ENCODE results near the gene GDAP2.
A peak's percentile ranks its signal among the peaks of the same experiment; 100 is the strongest.

The GDAP2 gene

DNA sequence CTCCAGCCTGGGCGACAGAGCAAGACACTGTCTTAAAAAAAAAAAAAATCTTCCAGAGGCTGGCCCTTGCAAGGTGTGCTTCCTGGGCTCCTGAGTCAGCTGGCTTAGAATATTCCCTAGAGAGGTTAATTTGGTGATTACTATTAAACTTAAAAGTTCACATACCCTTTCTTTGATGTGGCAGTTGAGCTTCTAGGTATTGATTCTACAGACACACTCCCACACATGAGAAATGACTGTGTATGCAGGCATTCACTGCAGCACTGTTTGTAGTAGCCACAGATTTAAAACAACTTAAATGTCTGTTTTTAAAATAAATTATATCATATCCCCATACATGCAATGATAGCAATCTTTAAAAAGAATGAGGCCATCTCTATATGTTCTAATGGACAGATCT lies 93.4 kb downstream of the GDAP2 start:
- no peak for DNase-seq

DNA sequence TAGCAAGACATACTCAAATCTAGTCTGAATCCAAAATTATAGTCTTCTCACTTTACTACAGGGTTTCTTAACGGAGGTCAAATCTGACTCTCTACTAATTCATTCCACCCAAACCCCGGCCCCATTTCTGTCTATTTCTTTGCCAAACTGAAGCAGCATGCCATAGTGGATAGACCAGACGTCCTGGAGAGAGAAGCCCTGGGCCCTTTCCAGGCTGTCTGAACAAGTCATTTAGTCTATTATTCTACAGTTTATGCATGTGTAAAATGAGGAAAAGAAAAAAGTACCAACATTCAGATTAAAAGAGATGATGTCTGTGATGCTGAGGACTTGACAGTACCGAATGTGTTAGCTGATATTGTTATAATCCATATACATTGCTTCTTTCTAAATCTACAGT lies 95.0 kb downstream of the GDAP2 start:
- DNase-seq = no peak

DNA sequence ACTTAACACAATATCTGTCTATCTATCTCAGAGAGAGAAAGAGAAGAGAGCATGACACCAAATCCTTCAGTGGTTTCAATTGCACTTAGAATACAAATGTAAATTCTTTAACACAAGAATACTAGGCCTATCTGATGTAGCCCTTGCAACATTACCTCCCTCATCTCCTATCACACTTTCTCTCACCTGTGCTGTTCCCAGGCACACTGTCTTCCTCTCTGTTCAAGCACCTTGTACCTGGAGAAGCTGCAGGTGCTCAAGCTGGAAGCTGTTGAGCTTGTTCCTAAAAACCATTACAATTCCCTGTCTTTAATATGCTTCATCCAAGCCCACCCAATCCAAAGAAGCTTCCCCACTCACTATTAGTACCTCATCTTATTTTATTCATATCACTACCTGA lies 97.0 kb downstream of the GDAP2 start:
- DNase-seq = no peak

DNA sequence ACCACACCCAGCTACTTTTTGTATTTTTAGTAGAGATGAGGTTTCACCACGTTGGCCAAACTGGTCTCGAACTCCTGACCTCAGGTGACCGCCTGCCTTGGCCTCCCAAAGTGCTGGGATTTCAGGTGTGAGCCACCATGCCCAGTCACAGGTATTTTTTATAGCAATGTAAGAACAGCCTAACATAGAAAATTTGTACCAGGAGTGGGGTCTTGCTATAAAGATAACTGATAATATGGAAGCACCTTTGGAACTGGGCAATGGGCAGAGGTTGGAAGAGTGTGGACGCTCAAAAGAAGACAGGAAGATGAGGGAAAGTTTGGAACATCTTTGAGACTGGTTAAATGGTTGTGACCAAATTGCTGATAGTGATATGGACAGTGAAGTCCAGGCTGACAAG lies 99.2 kb downstream of the GDAP2 start:
- DNase-seq = no peak

DNA sequence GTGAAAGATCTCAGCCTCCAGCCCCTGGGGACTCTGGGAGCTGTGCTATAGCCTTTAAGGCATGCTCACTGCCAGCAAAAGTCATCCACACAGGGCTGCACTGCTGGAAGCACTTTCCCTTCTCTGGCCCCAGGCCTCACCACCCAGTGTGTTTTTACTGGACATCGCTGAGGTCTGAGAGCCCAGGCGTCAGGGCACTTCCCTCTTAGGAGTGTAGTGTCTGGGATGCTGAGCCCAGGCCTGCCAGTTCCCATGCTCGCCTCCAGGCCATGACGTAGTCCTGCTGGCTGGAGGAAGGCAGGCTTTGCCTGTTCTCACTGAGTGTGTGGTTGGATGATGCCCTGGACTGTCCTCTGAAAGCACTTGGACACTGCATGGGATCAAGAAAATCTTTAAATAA lies 101.2 kb downstream of the GDAP2 start:
- no peak for DNase-seq

DNA sequence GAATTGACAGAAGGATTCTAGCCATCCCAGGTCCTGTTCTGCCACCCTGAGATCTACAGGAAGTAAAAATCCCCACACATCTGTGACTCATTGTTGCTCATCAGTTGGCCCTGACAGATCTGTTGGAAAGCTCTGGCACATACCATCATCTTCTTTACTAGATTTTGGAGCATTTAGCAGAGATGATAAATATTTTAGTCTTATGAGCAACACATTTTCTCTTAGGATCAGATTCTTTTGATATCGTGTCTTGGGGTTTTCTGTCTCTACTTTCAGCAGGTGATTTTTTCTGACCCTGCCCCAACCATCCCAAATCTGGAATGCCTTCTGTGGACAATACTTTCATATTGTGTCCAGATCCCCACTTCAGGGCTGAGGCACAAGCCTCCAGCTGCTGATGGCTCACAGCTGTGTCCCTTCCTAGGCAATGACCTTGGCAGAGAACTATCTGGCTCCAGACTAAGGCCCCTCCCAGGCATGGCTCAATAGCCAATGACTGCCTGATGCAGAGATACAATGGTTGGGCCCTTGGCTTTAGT lies 102.8 kb downstream of the GDAP2 start:
- no peak for DNase-seq

DNA sequence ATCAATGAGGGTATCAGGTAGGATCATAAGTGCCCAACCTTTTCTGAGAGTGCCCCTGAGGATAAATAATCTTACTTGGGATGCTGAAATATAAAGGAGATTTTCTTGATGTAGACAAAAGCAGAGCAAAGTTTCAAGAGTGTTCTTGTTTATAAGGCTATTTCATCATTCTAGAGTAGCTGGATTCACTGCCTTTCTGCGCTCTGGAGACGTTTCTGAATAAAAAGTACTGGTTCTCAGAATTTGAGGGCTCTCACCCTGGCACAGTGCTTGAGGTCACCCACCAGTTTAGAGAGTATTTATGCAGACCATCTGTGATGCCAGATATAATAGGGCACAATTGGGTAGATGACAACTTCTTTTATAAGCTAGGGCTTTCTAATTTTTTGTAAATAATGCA lies 103.3 kb downstream of the GDAP2 start:
- DNase-seq = no peak

DNA sequence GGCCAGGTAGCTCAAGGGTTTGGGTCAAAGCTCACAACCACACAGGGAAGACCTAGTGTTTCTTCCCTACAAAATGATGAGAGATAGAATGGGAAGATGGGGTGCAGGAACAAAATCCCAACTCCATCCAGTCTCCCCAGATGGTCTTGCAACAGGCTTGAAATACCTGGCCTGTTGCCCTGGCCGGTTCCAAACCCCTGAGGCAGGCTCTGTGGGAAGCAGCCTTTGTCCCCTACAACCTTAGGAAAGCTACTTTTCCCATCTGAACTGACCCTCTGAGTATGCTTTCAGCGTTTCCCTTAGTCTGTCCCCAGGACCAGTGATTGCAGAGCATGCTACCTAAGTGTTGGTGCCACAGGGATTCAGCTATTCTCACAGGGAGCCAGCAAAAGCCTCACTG lies 104.0 kb downstream of the GDAP2 start:
- DNase-seq = no peak

DNA sequence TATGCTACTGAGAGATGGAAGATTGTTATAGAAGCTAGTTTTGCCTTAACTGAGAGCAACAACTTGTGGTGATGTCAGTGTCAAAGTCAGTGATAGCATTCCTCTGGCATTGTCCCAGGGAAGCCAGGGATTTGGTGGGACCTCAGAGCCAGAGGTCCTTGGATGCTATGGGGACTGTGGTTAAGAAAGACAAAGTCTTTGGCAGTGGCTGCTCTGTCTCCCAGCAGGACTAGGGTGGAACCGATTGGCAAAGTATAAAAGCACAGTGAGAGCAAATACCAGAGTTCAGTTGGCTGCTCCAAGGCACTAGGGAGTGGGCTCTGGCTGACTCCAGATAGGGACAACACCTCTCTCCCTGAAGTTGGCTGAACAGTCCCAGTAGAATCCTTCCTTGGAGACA lies 104.8 kb downstream of the GDAP2 start:
- no peak for DNase-seq

DNA sequence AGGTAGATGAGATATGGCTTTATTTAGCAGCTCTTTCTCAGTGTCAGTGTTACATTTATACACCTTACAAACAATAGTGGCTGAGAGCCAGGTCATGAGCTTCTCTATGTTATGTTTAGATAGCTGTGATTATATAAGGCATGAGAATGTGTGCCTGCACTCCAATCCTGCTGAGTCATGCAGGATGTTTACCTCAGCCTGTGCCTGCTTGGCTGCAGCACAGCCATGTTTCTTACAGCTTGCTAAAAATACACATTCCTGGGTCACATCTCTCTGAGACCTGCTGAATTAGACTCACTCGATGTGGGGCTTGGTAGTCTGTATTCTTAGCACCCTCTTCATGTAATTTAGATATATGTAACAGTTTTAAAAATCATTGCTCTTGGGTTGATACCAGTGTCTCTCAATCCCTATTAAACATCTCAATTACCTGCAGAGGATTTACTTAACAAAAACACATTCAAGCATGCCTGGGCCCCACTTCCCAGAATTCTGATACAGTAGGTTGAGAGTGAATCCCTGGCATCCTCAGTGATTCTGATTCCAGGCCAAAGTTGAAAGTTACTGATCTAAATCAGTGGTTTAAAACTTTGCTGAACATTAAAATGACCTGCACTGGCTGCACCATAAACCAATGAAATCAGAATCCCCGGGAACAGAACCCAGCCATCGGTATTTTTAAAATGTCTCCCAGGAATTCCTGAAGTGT lies 107.5 kb downstream of the GDAP2 start:
- DNase-seq = no peak

DNA sequence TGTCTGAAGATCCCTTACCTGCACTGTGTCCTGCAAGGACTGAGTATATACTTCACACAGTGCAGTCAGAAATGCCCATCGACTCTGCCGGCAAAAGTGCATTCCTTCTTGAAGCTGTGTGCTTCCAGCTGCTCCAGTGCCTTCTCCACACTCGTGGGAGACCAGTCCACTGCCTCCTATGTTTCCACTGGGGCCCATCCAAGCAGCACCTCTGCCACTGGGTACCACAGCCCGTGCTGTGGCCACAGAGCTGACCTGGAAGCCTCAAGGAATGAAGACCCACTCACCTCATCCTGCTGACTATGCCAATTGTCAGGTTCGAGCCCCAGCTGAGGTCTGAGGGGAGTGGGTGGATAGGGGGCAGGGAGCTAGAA lies 108.1 kb downstream of the GDAP2 start:
- DNase-seq = no peak

DNA sequence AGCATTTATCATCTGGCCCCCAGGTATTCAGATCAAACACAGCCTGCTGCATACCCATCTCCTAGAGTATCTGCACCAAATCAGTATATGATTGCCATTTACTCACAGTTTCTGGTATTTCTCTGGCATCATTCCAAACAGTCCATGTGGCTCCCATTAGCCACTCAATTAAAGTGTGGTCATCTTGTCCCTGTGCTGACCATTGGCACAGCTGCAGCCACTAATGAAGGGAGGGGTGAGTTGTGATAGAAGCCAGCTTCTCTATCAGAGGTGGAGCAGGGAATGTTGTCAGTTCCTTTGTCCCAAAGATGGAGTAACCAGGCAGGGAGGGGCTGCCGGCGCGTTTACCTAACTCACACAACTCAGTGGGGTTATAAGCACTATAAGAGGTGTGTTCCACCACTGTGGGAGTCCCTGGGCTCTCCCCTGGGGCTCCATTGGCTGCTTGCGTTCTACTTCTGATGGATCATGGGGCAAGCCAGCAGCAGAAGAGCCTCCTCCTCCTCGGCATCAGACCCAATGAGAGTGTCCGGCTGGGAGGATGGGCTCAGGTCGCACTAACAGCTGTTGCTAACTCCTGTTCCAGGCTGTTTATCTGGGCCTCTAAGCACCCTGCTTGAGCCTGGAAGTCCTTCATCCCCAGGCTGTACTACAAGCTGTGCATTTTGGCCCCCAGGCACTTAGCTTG lies 108.6 kb downstream of the GDAP2 start:
- no peak for DNase-seq

DNA sequence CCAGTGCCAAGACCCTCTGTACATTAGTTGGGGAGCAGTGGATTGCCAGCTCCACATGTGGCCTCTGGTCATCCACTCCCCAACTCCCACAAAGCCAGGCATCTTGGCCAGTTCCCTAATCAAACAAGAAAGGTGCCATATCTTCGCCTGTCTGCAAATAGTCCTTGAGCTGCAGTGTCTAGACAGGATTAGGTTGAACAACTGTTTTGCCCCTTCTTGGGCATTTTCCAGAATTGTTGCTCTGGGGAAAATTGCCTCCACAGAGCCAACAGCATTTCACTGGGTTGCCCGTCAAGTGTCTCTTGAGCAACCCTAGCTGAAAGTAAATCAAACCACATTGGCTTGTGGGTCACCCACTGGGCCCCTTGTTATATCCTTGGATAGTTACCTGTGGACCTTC lies 109.3 kb downstream of the GDAP2 start:
- no peak for DNase-seq

DNA sequence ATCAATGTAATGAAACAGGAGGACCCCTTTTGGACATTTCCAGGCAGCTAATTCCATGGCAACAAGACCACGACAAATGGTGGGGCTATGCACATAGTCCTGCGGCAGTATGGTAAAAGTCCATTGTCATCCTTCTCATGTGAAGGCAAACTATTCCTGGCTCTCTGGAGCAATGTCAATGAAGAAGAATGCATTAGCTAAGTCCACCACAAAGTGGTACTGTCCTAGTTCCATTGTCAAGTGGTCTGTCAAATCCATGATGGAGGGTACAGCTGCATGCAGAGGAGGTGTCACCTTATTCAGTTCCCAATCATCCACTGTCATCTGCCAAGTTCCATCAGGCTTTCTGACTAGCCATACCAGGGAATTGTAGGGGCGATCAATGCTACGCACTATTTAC lies 110.1 kb downstream of the GDAP2 start:
- DNase-seq = no peak

DNA sequence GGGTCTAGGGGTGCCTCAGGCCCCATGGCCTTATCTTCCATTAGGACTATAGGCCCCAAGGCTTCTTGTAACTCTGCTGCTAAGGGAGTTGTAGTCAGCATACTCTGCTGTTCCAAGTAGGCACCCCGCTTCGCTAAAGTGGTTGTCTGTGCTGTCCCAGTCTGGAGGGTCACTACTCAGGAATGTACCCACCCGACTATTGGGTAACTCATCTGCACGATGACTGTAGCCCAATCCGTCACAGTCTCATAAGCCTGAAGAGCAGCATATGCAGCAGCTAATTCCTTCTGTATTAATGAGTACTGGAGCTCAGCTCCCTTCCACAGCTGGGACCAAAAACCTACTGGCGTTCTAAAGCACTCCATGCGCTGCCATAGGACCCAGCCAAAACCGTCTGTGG lies 111.0 kb downstream of the GDAP2 start:
- DNase-seq = no peak

DNA sequence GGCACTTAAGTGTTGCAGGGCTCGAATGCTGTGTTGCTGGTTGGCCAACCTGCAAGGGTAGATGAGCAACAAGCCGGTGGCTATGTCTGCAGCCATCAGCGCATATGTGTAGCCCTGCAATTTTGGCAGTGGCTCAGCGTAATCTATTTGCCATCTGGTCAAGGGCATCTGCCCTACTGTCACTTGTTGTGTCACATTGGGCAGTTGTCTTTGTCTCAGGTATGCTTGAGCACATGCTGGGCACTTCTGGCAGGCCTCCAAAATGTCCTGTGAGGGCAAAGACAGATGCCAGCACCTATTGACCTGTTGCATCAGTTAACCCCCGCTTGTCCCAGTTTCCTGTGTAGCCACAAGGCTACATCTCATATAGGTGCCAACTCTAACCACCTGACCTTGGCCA lies 111.8 kb downstream of the GDAP2 start:
- peak; percentile 61 for DNase-seq

DNA sequence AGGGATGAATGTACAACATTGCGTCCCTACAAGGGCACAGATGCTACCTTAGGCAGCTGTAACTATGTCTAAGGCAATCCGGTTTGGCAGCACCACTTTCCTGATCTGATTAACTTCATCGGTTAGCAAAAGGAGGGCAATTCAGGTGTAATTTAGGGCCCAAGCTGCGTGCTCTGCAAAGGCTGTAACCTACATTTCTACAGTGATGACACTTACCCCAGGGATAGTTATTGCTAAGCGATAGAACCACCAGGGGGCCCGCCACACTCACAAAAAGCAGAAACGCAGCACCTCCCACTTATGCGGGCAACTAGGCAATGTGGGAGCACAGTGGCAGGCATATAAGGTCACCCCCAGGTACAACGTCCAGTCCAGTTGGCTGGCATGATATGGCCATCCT lies 113.5 kb downstream of the GDAP2 start:
- no peak for DNase-seq

DNA sequence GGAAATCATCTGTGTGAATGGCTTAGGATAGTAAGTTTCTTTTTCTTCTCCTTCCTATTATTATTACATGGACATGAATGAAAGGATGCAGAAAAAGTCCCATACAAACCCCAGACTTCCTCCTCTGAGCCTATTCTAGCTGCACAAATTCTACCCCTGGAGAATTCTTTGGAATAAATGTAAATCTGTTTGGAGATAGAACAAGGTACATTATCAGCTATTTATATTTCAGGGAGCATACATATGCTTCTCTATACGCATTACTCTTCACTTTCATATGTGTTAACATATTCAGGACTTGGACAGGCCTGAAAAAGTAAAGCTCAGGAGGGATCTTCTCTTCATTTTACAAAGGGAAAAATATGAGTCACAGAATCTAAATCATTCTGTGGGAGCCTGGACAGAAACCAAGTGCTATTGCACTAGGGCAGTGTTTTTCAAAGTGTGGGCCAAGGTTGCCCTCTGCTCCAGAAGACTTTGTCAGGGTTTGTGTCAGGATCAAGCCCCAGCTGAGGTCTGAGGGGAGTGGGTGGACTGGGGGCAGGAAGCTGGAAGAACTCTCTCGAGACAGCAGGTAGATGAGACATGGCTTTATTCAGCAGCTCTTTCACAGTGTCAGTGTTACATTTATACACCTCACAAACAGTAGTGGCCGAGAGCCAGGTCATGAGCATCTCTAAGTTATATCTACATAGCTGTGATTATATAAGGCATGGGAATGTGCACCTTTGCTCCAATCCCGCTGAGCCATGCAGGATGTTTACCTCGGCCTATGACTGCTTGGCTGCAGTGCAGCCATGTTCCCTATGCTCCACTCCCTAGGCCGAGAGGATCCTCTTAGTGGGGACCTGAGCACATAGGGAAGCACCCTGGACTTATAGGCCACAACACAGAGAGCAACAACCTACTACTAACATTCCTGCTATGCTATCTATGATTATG lies 114.3 kb downstream of the GDAP2 start:
- no peak for DNase-seq

Data from DMS 273 treated with DMSO at 0.1 percent for 48 hours (cell line).